IMR-90 (cell line): ENCODE results near the gene GABRD. TPM values are rescaled to one million over a fixed set of nuclear protein-coding genes. Genes with fewer than 3 reads are reported as not detected.

Experiments used
- ATAC-seq: fragments of 200-7000 bp; cut with Tn5 transposase; 2 replicates; pipeline ENCODE4 v1.9.1; 2020; ENCODE audit warnings: low read depth, mild to moderate bottlenecking, moderate library complexity
- BruUV-seq: library from RNA; stranded (reverse); fragments of 400-500 nt; replicated peaks from 2 replicates; lab custom pipeline; 2021; lab: Mats Ljungman, UMichigan
- CTCF ChIA-PET: fragments of 300-600 bp; formaldehyde crosslinking; extraction: SDS; loops from one replicate; lab custom pipeline; 2021; ENCODE audit warnings: antibody characterized with exemption; lab: Yijun Ruan, JAX
- POLR2A ChIA-PET: fragments of 300-600 bp; sonication (Branson Sonifier 250); formaldehyde crosslinking; loops from one replicate; lab custom pipeline; 2022; ENCODE audit warnings: antibody characterized with exemption; ENCODE audit not compliant: unreplicated experiment; lab: Charles Lee
- DNase-seq: peaks from one replicate; pipeline ENCODE4 v3.0.0; 2013
- H2AFZ ChIP-seq: replicated peaks from 2 replicates; pipeline ENCODE3; 2013; ENCODE audit warnings: low read length, mild to moderate bottlenecking; ENCODE audit not compliant: poor library complexity
- H2AK5ac ChIP-seq: 2 replicates; pipeline ENCODE4 v1.6.1; 2013; ENCODE audit warnings: low read depth, low read length, inconsistent platforms
- H2AK9ac ChIP-seq: replicated peaks from 2 replicates; pipeline ENCODE3; 2013; ENCODE audit warnings: mild to moderate bottlenecking, low read depth, low read length, moderate library complexity; ENCODE audit not compliant: poor library complexity
- H2BK120ac ChIP-seq: 2 replicates; pipeline ENCODE4 v1.6.1; 2013; ENCODE audit warnings: low read depth, low read length, inconsistent platforms
- H2BK15ac ChIP-seq: 3 replicates; pipeline ENCODE4 v1.6.1; 2013; ENCODE audit warnings: low read depth, low read length, inconsistent platforms
- H2BK20ac ChIP-seq: 2 replicates; pipeline ENCODE4 v1.6.1; 2013; ENCODE audit warnings: low read depth, mild to moderate bottlenecking, inconsistent platforms, low read length, moderate library complexity
- H2BK5ac ChIP-seq: 2 replicates; pipeline ENCODE4 v1.6.1; 2013; ENCODE audit warnings: mild to moderate bottlenecking, low read depth, low read length, inconsistent platforms; ENCODE audit not compliant: poor library complexity, severe bottlenecking
- H3K14ac ChIP-seq: replicated peaks from 2 replicates; pipeline ENCODE4 v1.6.1; 2013; ENCODE audit warnings: low read depth, low read length, inconsistent platforms
- H3K18ac ChIP-seq: 2 replicates; pipeline ENCODE4 v1.6.1; 2013; ENCODE audit warnings: low read depth, low read length, control low read depth
- H3K23ac ChIP-seq: 2 replicates; pipeline ENCODE4 v1.6.1; 2013; ENCODE audit warnings: low read depth, low read length, inconsistent platforms
- H3K27ac ChIP-seq: 2 replicates; pipeline ENCODE4 v1.5.1; 2013; ENCODE audit warnings: mild to moderate bottlenecking, control low read depth, low read length; ENCODE audit not compliant: insufficient read depth
- H3K27me3 ChIP-seq: 2 replicates; pipeline ENCODE4 v1.6.1; 2013; ENCODE audit warnings: low read length; ENCODE audit not compliant: control insufficient read depth, insufficient read depth
- H3K36me3 ChIP-seq: 2 replicates; pipeline ENCODE4 v1.6.1; 2013; ENCODE audit warnings: low read length, mixed read lengths; ENCODE audit not compliant: control insufficient read depth, insufficient read depth
- H3K4ac ChIP-seq: 2 replicates; pipeline ENCODE4 v1.6.1; 2013; ENCODE audit warnings: low read depth, low read length, inconsistent platforms
- H3K4me1 ChIP-seq: 2 replicates; pipeline ENCODE4 v1.6.1; 2013; ENCODE audit warnings: low read length, mixed read lengths; ENCODE audit not compliant: control insufficient read depth, insufficient read depth
- H3K4me2 ChIP-seq: 2 replicates; pipeline ENCODE4 v1.6.1; 2013; ENCODE audit warnings: low read depth, mild to moderate bottlenecking, control low read depth, low read length, moderate library complexity
- H3K4me3 ChIP-seq: 2 replicates; pipeline ENCODE4 v1.5.1; 2013; ENCODE audit warnings: low read depth, mild to moderate bottlenecking, control low read depth, low read length, moderate library complexity; ENCODE audit not compliant: insufficient read depth
- H3K56ac ChIP-seq: 2 replicates; pipeline ENCODE4 v1.6.1; 2013; ENCODE audit warnings: low read length, inconsistent platforms; ENCODE audit not compliant: insufficient read depth; ENCODE audit errors: extremely low read depth
- H3K79me1 ChIP-seq, 2 experiments: 2 replicates each; pipeline ENCODE4 v1.6.1; 2013; ENCODE audit warnings: low read length in 2 of 2, inconsistent platforms in 1 of 2, low read depth in 1 of 2
- H3K9ac ChIP-seq: 2 replicates; pipeline ENCODE4 v1.6.1; 2013; ENCODE audit warnings: low read depth, low read length, control low read depth
- H3K9me1 ChIP-seq: 2 replicates; pipeline ENCODE4 v1.6.1; 2013; ENCODE audit warnings: low read length, inconsistent platforms; ENCODE audit not compliant: insufficient read depth
- H3K9me3 ChIP-seq: 2 replicates; pipeline ENCODE4 v1.6.1; 2013; ENCODE audit warnings: low read length; ENCODE audit not compliant: control insufficient read depth, insufficient read depth
- H4K20me1 ChIP-seq: 2 replicates; pipeline ENCODE4 v1.6.1; 2013; ENCODE audit warnings: low read length, inconsistent platforms; ENCODE audit not compliant: insufficient read depth
- H4K5ac ChIP-seq: 2 replicates; pipeline ENCODE4 v1.6.1; 2013; ENCODE audit warnings: mild to moderate bottlenecking, low read depth, low read length, control low read depth
- H4K8ac ChIP-seq, 2 experiments: 2 replicates each; pipeline ENCODE4 v1.6.1; 2013; ENCODE audit warnings: low read depth in 2 of 2, low read length in 2 of 2, control low read depth in 1 of 2, inconsistent platforms in 1 of 2
- H4K91ac ChIP-seq: 2 replicates; pipeline ENCODE4 v1.6.1; 2013; ENCODE audit warnings: low read depth, low read length, inconsistent platforms; ENCODE audit not compliant: insufficient read depth
- BHLHE40 ChIP-seq: fragments of 150-350 bp; IDR thresholded peaks from 2 replicates; pipeline ENCODE4 v1.6.1; 2016; ENCODE audit warnings: mild to moderate bottlenecking, low read depth, low read length
- MAZ ChIP-seq: IDR thresholded peaks from 2 replicates; pipeline ENCODE4 v1.6.1; 2012; ENCODE audit warnings: low read depth, mild to moderate bottlenecking, low read length, improper control_type of control experiment, moderate library complexity, borderline replicate concordance
- WGBS, 2 experiments: methylation state at CpG; one replicate each; pipeline versions ENCODE4 v1.1.5 to v1.1.7; 2013; ENCODE audit warnings: missing lambda C conversion rate in 2 of 2; ENCODE audit not compliant: insufficient read length in 1 of 2; ENCODE audit errors: extremely low coverage in 2 of 2; 5-methylcytosine and 5-hydroxymethylcytosine counted together
- dilution Hi-C: fragments of 300-500 bp; cut with HindIII; formaldehyde crosslinking; loops from one replicate; pipeline ENCODE4 v1.14.3; 2018; ENCODE audit warnings: low sequenced_read_pairs; ENCODE audit not compliant: unreplicated experiment
- in situ Hi-C: fragments of 300-500 bp; cut with MboI; formaldehyde crosslinking; loops from 3 replicates; pipeline ENCODE4 v1.14.3; 2019; ENCODE audit warnings: low sequenced_read_pairs, inconsistent platforms, mixed read lengths
- intact Hi-C: fragments of 100-400 bp; cut with micrococcal nuclease; formaldehyde crosslinking; loops from 2 replicates; pipeline ENCODE4 v1.10.0; 2022
- polyA plus RNA-seq, 3 experiments: library from polyadenylated mRNA; depleted of rRNA; stranded (reverse); fragments of >200 nt; gene quantifications; 2 replicates each; pipeline ENCODE4 v1.2.3, GENCODE V29; 2012; ENCODE audit warnings: low replicate concordance in 1 of 3
- total RNA-seq: library from RNA; depleted of rRNA; stranded (reverse); fragments of >200 nt; gene quantifications from 2 replicates; pipeline ENCODE4 v1.2.3, GENCODE V29; 2012

GABRD gene
- total and polyA plus RNA-seq, 2 of the 4 experiments (the other 2 are of a cell fraction): not detected

- no peak within 1 kb of the TSS for H2AK9ac ChIP-seq
- no peak within 1 kb of the TSS for H2BK15ac ChIP-seq
- H3K4me3 ChIP-seq: no peak within 1 kb of the TSS
- H3K9me3 ChIP-seq: no peaks in the 10 kb centered on the region
- no peak within 1 kb of the TSS for H4K5ac ChIP-seq
- H3K56ac ChIP-seq: no peak within 1 kb of the TSS
- no peak within 1 kb of the TSS for H2BK5ac ChIP-seq
- no peak within 1 kb of the TSS for H3K18ac ChIP-seq
- H4K8ac ChIP-seq: no peak within 1 kb of the TSS
- H4K20me1 ChIP-seq: no peaks in the 10 kb centered on the region
- H3K79me1 ChIP-seq: no peaks in the 10 kb centered on the region
- in situ Hi-C loops (no loop called here), dilution Hi-C loops (no loop called here), intact Hi-C loops (no loop called here)
- CTCF ChIA-PET: interaction anchor here (1.0 kb wide), 1 partner anchor 40 kb away, joined by 4 read pairs; no protein-coding TSS in a partner anchor
- H3K23ac ChIP-seq: no peak within 1 kb of the TSS
- H4K91ac ChIP-seq: no peak within 1 kb of the TSS
- BruUV-seq: no TSS peak
- peak; percentile 18 for DNase-seq
- TF ChIP-seq BHLHE40 (peak; percentile 91), MAZ (no peak)
- WGBS, 2 experiments: 8% methylated on average over 33 of the region's 49 CpGs; no CpG with 5 or more reads in 1 of the 2 experiments
- H3K27ac ChIP-seq: no peak within 1 kb of the TSS
- H3K27me3 ChIP-seq: peaks cover 52% of the 10 kb centered on the region
- POLR2A ChIA-PET: no interaction called here
- H3K4ac ChIP-seq: no peak within 1 kb of the TSS
- no peak within 1 kb of the TSS for H3K14ac ChIP-seq
- 0 out of 2 replicates have a peak, but pooled peaks cover 3% of the 10 kb centered on the region for H3K9me1 ChIP-seq
- no peak within 1 kb of the TSS for H2AFZ ChIP-seq
- H2BK120ac ChIP-seq: no peak within 1 kb of the TSS
- H2AK5ac ChIP-seq: no peak within 1 kb of the TSS
- H3K9ac ChIP-seq: no peak within 1 kb of the TSS
- peak; percentile 91 for ATAC-seq
- no peaks in the 10 kb centered on the region for H3K36me3 ChIP-seq
- H3K4me1 ChIP-seq: no peaks in the 10 kb centered on the region
- no peak within 1 kb of the TSS for H2BK20ac ChIP-seq
- H3K4me2 ChIP-seq: peak within 1 kb of the TSS; percentile 38; the same call in 1 of the 2 replicates
Measured at GRCh38 chr1:2003541-2004131, 15.5 kb upstream of the GABRD start, which contains the start of gene CFAP74. CFAP74 (minus strand) TSS chr1:2003786; CDS start chr1:1990956, 12,830 bp downstream.
